HepG2 (cell line): ENCODE measurements around the gene GATD1. TPM values are rescaled to one million over a fixed set of nuclear protein-coding genes. Genes with fewer than 3 reads are reported as not detected.
A peak's percentile ranks its signal among the peaks of the same experiment; 100 is the strongest.

Experiments used
- ATF6 ChIP-seq: sonication (generic); formaldehyde crosslinking; conservative IDR thresholded peaks from 2 replicates; pipeline ENCODE4 v1.4.0; 2020; ENCODE audit warnings: missing genetic modification reagents
- CREM ChIP-seq, 2 experiments: sonication (generic) in 1 of 2; formaldehyde crosslinking in 1 of 2; IDR thresholded peaks; 2 replicates each; pipeline versions ENCODE4 v1.4.0 to v1.6.1; 2016 to 2020; ENCODE audit warnings: antibody characterized with exemption in 1 of 2, mild to moderate bottlenecking in 1 of 2, missing genetic modification reagents in 1 of 2
- ELF3 ChIP-seq: IDR thresholded peaks from 2 replicates; pipeline ENCODE4 v1.6.1; 2016; ENCODE audit warnings: missing genetic modification reagents, missing compliant biosample characterization
- FOXM1 ChIP-seq: sonication (generic); formaldehyde crosslinking; IDR thresholded peaks from 2 replicates; pipeline ENCODE4 v1.5.0; 2020; ENCODE audit warnings: missing genetic modification reagents
- HNF4G ChIP-seq, 2 experiments: sonication (generic) in 1 of 2; formaldehyde crosslinking in 1 of 2; IDR thresholded peaks; 2 replicates each; pipeline versions ENCODE4 v1.4.0 to v1.6.1; 2011 to 2020; ENCODE audit warnings: borderline replicate concordance in 2 of 2, low read depth in 2 of 2, mild to moderate bottlenecking in 2 of 2, low read length in 1 of 2, missing genetic modification reagents in 1 of 2, moderate library complexity in 1 of 2
- NFKBIZ ChIP-seq: IDR thresholded peaks from 2 replicates; pipeline ENCODE4 v1.6.1; 2018; ENCODE audit warnings: missing genetic modification reagents, missing compliant biosample characterization
- PHF21A ChIP-seq: sonication (generic); formaldehyde crosslinking; IDR thresholded peaks from 2 replicates; pipeline ENCODE4 v1.5.0; 2020; ENCODE audit warnings: mild to moderate bottlenecking, missing genetic modification reagents
- SALL2 ChIP-seq: sonication (generic); formaldehyde crosslinking; IDR thresholded peaks from 2 replicates; pipeline ENCODE4 v1.8.1; 2023; ENCODE audit warnings: mild to moderate bottlenecking, missing genetic modification reagents, inconsistent platforms
- SAP130 ChIP-seq: IDR thresholded peaks from 2 replicates; pipeline ENCODE4 v1.6.1; 2016; ENCODE audit warnings: low read depth
- ZFAT ChIP-seq: sonication (generic); formaldehyde crosslinking; conservative IDR thresholded peaks from 2 replicates; pipeline ENCODE4 v1.8.1; 2023; ENCODE audit warnings: missing genetic modification reagents, inconsistent platforms
- ZNF180 ChIP-seq: sonication (generic); formaldehyde crosslinking; IDR thresholded peaks from 2 replicates; pipeline ENCODE4 v1.4.0; 2020; ENCODE audit warnings: low read depth, missing genetic modification reagents, borderline replicate concordance
- ZNF282 ChIP-seq: fragments of 450-650 bp; IDR thresholded peaks from 2 replicates; pipeline ENCODE4 v1.6.1; 2018; ENCODE audit not compliant: partially characterized antibody
- ZNF512B ChIP-seq: sonication (generic); formaldehyde crosslinking; IDR thresholded peaks from 2 replicates; pipeline ENCODE4 v1.5.1; 2020; ENCODE audit warnings: missing genetic modification reagents, mild to moderate bottlenecking, borderline replicate concordance
- ZNF891 ChIP-seq: sonication (generic); formaldehyde crosslinking; IDR thresholded peaks from 2 replicates; pipeline ENCODE4 v1.5.0; 2020; ENCODE audit warnings: mild to moderate bottlenecking, missing genetic modification reagents
- polyA plus RNA-seq, 8 experiments: library from polyadenylated mRNA; depleted of rRNA in 3 of 8; stranded (reverse) in 7 of 8; unstranded in 1 of 8; fragments of >200 nt; fragmentation: Illumina TruSeq in 4 of 8; extraction: Trizol in 4 of 8; gene quantifications; 2 replicates each; pipeline versions ENCODE4 v1.2.1 to v1.2.3, GENCODE V29; 2011 to 2016; ENCODE audit warnings: low read depth in 4 of 8, missing spikeins in 1 of 8, mixed read lengths in 1 of 8; ENCODE audit not compliant: insufficient read depth in 1 of 8
- total RNA-seq, 5 experiments: library from RNA; depleted of rRNA; stranded (reverse); fragments of >200 nt; fragmentation: Illumina TruSeq; extraction: Trizol; gene quantifications; 2 replicates each; pipeline ENCODE4 v1.2.3, GENCODE V29; 2016; ENCODE audit warnings: low read depth in 1 of 5
- TF ChIP-seq, protein P1 (sequence below): sonication (generic); formaldehyde crosslinking; IDR thresholded peaks from 2 replicates; pipeline ENCODE4 v1.5.0; 2020; ENCODE audit warnings: mild to moderate bottlenecking, missing genetic modification reagents
- TF ChIP-seq, protein P2 (sequence below): sonication (generic); formaldehyde crosslinking; IDR thresholded peaks from 2 replicates; pipeline ENCODE4 v1.8.1; 2023; ENCODE audit warnings: mild to moderate bottlenecking, missing genetic modification reagents, borderline replicate concordance
- TF ChIP-seq, protein P3 (sequence below): sonication (generic); formaldehyde crosslinking; IDR thresholded peaks from 2 replicates; pipeline ENCODE4 v1.5.0; 2020; ENCODE audit warnings: missing genetic modification reagents

GATD1 gene
- total and polyA plus RNA-seq, 2 of the 13 experiments (the other 11 are each of a cell fraction or from before 2014, with no cell fraction given), result 31.3 to 60.5 TPM

- no peak for TF ChIP-seq CREM (IDR thresholded peaks at IDR 0.05)
- 0 out of 2 replicates have a peak, but pooled peaks have one; percentile 15 for TF ChIP-seq CREM (CRISPR knock-in tag; IDR thresholded peaks at IDR 0.05)
- no peak for TF ChIP-seq ATF6 (CRISPR knock-in tag)
- no peak for TF ChIP-seq ZNF512B (CRISPR knock-in tag)
- TF ChIP-seq, protein P1, sequence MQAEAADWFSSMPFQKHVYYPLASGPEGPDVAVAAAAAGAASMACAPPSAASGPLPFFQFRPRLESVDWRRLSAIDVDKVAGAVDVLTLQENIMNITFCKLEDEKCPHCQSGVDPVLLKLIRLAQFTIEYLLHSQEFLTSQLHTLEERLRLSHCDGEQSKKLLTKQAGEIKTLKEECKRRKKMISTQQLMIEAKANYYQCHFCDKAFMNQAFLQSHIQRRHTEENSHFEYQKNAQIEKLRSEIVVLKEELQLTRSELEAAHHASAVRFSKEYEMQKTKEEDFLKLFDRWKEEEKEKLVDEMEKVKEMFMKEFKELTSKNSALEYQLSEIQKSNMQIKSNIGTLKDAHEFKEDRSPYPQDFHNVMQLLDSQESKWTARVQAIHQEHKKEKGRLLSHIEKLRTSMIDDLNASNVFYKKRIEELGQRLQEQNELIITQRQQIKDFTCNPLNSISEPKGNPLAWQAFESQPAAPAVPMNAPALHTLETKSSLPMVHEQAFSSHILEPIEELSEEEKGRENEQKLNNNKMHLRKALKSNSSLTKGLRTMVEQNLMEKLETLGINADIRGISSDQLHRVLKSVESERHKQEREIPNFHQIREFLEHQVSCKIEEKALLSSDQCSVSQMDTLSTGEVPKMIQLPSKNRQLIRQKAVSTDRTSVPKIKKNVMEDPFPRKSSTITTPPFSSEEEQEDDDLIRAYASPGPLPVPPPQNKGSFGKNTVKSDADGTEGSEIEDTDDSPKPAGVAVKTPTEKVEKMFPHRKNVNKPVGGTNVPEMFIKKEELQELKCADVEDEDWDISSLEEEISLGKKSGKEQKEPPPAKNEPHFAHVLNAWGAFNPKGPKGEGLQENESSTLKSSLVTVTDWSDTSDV (CRISPR knock-in tag), result no peak
- TF ChIP-seq SAP130, result peak; percentile 52
- TF ChIP-seq ZNF891 (CRISPR knock-in tag), result no peak
- TF ChIP-seq, protein P2, sequence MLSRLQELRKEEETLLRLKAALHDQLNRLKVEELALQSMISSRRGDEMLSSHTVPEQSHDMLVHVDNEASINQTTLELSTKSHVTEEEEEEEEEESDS (CRISPR knock-in tag), result 0 out of 2 replicates have a peak, but pooled peaks have one; percentile 7
- TF ChIP-seq FOXM1, result no peak
- no peak for TF ChIP-seq PHF21A
- TF ChIP-seq ZNF180, result no peak
- TF ChIP-seq SALL2, result 0 out of 2 replicates have a peak, but pooled peaks have one; percentile 9
- TF ChIP-seq HNF4G (IDR thresholded peaks at IDR 0.05; ENCODE audit: borderline replicate concordance, low read depth, low read length), result no peak
- no peak; the same call in 1 of the 2 replicates for TF ChIP-seq HNF4G (CRISPR knock-in tag; IDR thresholded peaks at IDR 0.05; ENCODE audit: borderline replicate concordance, low read depth)
- TF ChIP-seq ZFAT (CRISPR knock-in tag), result no peak
- TF ChIP-seq, protein P3, sequence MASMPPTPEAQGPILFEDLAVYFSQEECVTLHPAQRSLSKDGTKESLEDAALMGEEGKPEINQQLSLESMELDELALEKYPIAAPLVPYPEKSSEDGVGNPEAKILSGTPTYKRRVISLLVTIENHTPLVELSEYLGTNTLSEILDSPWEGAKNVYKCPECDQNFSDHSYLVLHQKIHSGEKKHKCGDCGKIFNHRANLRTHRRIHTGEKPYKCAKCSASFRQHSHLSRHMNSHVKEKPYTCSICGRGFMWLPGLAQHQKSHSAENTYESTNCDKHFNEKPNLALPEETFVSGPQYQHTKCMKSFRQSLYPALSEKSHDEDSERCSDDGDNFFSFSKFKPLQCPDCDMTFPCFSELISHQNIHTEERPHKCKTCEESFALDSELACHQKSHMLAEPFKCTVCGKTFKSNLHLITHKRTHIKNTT (CRISPR knock-in tag), result no peak
- peak; percentile 72 for TF ChIP-seq ELF3 (CRISPR knock-in tag)
- TF ChIP-seq ZNF282, result no peak
- no peak for TF ChIP-seq NFKBIZ (CRISPR knock-in tag)
Measured at GRCh38 chr11:818396-819128, 41.3 kb upstream of the GATD1 start, which contains the start of gene PNPLA2 (continued).
